Testis (tissue), 3 donors: Measurements from ENCODE around the gene DNMT3L. TPM values are rescaled to one million over a fixed set of nuclear protein-coding genes. Genes with fewer than 3 reads are reported as not detected.
"Not testable (repeated sequence)": the region's sequence is repeated elsewhere in the genome, so short reads cannot be mapped to it uniquely, and the experiment has no call there.

Experiments
- DNase-seq: peaks from one replicate; pipeline ENCODE4 v3.0.0-alpha.2; 2019
- H3K27ac ChIP-seq, 2 donors: fragments of 200-600 bp; sonication (generic); one replicate each; pipeline ENCODE4 v1.5.1; 2019
- H3K27me3 ChIP-seq: fragments of 200-600 bp; sonication (generic); one replicate; pipeline ENCODE4 v1.5.1; 2019
- H3K36me3 ChIP-seq: fragments of 200-600 bp; sonication (generic); one replicate; pipeline ENCODE4 v1.5.1; 2017; ENCODE audit warnings: low read depth; ENCODE audit errors: missing control alignments
- H3K4me1 ChIP-seq: fragments of 200-600 bp; sonication (generic); one replicate; pipeline ENCODE4 v1.5.1; 2019
- H3K4me3 ChIP-seq, 2 donors: fragments of 200-600 bp; sonication (generic); one replicate each; pipeline ENCODE4 v1.5.1; 2017 to 2019
- H3K9me3 ChIP-seq: fragments of 200-600 bp; sonication (generic); one replicate; pipeline ENCODE4 v1.5.1; 2017
- WGBS, 2 donors: methylation state at CpG; one replicate each; pipeline ENCODE4 v1.1.5; 2018; 5-methylcytosine and 5-hydroxymethylcytosine counted together
- intact Hi-C: fragments of 100-400 bp; cut with DNase I; formaldehyde crosslinking; loops from one replicate; pipeline ENCODE4 v1.15.1; 2023; ENCODE audit warnings: low total_unique reads
- polyA plus RNA-seq: library from polyadenylated mRNA; stranded (reverse); fragments of 350-450 nt; fragmentation: Illumina TruSeq; extraction: RNeasy Lipid Tissue Mini Kit (QIAGEN cat#74804); gene quantifications from one replicate; pipeline ENCODE4 v1.2.3, GENCODE V29; 2014; ENCODE audit warnings: low read depth, low replicate concordance; ENCODE audit not compliant: insufficient read depth
- total RNA-seq, 2 donors: library from RNA; depleted of rRNA; stranded (reverse); fragments of >200 nt; gene quantifications; one replicate each; pipeline ENCODE4 v1.2.3, GENCODE V29; 2016

DNMT3L gene
- total and polyA plus RNA-seq, 3 donors from 2014 or later = 0.24 to 0.87 (median 0.71) TPM

DNA sequence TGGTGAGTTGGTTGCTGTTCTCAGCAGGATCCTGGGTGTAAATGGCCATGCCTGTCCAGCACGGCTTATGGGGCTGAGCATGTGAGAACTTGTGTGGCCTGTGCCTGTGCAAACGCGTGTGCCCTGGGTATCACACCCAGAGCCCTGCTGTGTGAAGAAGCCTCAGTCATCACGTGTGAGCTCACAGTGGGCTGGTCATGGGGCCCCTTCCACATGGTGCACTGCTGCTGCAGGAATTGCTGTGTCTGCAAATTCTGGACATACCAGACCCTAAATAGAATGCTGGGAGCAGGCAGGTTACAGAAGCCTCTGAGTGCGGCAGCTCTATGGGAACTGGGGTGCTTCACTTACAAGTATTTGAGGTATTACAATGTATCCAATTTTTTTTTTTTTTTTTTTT is 38.4 kb downstream of the DNMT3L start:
- intact Hi-C loops, H3K36me3 ChIP-seq, H3K27me3 ChIP-seq, H3K4me3 ChIP-seq, H3K9me3 ChIP-seq, DNase-seq, H3K27ac ChIP-seq, H3K4me1 ChIP-seq: not testable (repeated sequence)
- WGBS, 2 donors = no CpG with 5 or more reads among the region's 5 CpGs

DNA sequence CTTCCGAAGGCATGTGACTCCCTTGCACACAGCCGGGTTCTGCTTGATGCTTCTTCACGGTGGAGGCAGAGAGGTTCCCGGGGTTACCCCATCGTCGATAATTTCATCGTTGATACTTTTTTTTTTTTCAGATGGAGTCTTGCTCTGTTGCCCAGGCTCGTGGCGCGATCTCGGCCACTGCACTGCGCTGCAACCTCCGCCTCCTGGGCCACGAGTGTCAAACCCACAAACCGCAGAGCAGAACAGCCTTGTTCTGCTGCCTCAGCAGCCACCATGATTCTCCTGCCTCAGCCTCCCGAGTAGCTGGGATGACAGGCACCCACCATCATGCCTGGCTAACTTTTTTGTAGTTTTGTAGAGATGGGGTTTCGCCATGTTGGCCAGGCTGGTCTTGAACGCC is 41.0 kb downstream of the DNMT3L start:
- H3K9me3 ChIP-seq, H3K4me3 ChIP-seq, H3K36me3 ChIP-seq, H3K4me1 ChIP-seq, H3K27ac ChIP-seq, H3K27me3 ChIP-seq, DNase-seq, intact Hi-C loops: not testable (repeated sequence)
- no CpG with 5 or more reads among the region's 18 CpGs for WGBS, 2 donors

GRCh38 chr21:44218461-44218860 is 43.2 kb downstream of the DNMT3L start:
- no CpG with 5 or more reads among the region's 8 CpGs for WGBS, 2 donors
- H3K9me3 ChIP-seq, H3K4me3 ChIP-seq, DNase-seq, H3K4me1 ChIP-seq, H3K27me3 ChIP-seq, intact Hi-C loops, H3K27ac ChIP-seq, H3K36me3 ChIP-seq: not testable (repeated sequence)

DNA sequence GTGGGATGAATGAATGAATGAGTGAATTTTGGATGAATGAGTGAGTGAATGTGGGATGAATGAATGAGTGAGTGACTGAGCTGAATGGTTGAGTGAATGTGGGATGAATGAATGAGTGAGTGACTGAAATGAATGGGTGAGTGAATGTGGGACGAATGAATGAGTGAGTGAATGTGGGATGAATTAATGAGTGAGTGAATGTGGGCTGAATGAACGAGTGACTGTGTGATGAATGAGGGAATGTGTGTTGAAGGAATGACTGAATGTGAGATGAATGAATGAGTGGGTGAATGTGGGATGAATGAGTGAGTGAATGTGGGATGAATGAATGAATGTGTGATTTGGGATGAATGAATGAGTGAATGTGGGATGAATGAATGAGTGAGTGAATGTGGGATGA is 49.7 kb downstream of the DNMT3L start:
- H3K4me1 ChIP-seq, intact Hi-C loops, DNase-seq, H3K27me3 ChIP-seq, H3K4me3 ChIP-seq, H3K36me3 ChIP-seq, H3K9me3 ChIP-seq, H3K27ac ChIP-seq: not testable (repeated sequence)
- 88% methylated on average over 2 of the region's 2 CpGs; no CpG with 5 or more reads in 1 of the 2 donors for WGBS, 2 donors

DNA sequence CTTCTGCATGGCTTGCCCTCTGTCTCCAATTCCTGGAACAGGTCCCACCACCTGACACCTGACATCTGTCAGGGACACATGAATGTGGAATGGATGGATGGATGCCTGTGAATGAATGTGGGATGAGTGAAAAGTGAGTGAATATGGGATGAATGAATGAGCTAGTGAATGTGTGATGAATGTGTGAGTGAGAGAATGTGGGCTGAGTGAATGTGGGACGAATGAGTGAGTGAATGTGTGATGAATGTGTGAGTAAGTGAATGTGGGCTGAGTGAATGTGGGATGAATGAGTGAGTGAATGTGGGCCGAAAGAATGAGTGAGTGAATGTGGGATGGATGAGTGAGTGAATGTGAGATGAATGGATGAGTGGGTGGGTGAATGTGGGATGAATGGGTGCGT is 50.1 kb downstream of the DNMT3L start:
- H3K27ac ChIP-seq, intact Hi-C loops, H3K27me3 ChIP-seq, H3K4me3 ChIP-seq, H3K36me3 ChIP-seq, H3K9me3 ChIP-seq, H3K4me1 ChIP-seq, DNase-seq: not testable (repeated sequence)
- WGBS, 2 donors = 97% methylated on average over 3 of the region's 3 CpGs; no CpG with 5 or more reads in 1 of the 2 donors

DNA sequence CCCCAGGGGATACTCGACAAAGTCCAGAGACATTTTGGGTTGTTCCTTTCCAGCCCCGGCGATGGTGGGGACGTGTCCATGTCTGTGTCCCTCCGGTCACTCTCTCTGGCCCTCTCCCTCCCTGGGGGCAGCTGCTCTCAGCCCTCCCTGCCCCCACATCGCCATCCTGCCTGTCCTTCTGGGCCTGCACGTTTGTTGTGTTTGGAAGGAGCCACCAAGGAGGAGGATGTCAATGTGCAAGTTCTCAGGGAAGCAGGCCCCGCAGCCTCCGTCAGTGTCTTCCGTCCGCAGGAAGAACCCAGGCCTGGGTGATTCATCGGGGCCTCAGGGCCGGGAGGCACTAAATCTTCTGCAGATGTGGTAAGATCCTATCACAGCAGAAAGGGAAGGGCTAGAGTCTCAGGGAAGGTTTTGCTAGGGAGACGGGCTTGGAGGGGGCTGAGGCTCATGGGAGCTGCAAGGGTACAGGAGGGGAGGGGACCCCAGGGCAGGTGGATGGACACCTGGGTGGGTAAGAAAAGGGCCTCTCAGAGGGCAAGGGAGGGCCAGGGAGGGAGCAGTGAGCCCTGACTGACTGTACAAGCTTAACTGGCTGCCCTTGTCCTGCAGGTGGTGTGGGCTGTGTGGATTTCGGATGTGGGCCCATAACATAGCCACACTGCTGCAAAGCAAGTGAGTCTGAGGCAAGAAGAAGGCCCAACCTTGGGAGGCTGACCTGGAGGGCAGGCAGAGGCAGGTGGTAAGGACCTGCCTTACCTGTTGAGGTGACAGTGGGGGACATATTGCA is 53.6 kb downstream of the DNMT3L start:
- H3K4me3 ChIP-seq, H3K36me3 ChIP-seq, H3K4me1 ChIP-seq, H3K27ac ChIP-seq, H3K27me3 ChIP-seq, H3K9me3 ChIP-seq, intact Hi-C loops, DNase-seq: not testable (repeated sequence)
- no CpG with 5 or more reads among the region's 15 CpGs for WGBS, 2 donors

GRCh38 chr21:44206698-44207676 is 54.7 kb downstream of the DNMT3L start:
- no CpG with 5 or more reads among the region's 33 CpGs for WGBS, 2 donors
- H3K36me3 ChIP-seq, intact Hi-C loops, H3K4me1 ChIP-seq, H3K27me3 ChIP-seq, DNase-seq, H3K27ac ChIP-seq, H3K4me3 ChIP-seq, H3K9me3 ChIP-seq: not testable (repeated sequence)

GRCh38 chr21:44206187-44206586 is 55.5 kb downstream of the DNMT3L start:
- H3K4me3 ChIP-seq, H3K36me3 ChIP-seq, DNase-seq, H3K9me3 ChIP-seq, H3K4me1 ChIP-seq, H3K27me3 ChIP-seq, H3K27ac ChIP-seq, intact Hi-C loops: not testable (repeated sequence)
- WGBS, 2 donors = no CpG with 5 or more reads among the region's 24 CpGs

DNA sequence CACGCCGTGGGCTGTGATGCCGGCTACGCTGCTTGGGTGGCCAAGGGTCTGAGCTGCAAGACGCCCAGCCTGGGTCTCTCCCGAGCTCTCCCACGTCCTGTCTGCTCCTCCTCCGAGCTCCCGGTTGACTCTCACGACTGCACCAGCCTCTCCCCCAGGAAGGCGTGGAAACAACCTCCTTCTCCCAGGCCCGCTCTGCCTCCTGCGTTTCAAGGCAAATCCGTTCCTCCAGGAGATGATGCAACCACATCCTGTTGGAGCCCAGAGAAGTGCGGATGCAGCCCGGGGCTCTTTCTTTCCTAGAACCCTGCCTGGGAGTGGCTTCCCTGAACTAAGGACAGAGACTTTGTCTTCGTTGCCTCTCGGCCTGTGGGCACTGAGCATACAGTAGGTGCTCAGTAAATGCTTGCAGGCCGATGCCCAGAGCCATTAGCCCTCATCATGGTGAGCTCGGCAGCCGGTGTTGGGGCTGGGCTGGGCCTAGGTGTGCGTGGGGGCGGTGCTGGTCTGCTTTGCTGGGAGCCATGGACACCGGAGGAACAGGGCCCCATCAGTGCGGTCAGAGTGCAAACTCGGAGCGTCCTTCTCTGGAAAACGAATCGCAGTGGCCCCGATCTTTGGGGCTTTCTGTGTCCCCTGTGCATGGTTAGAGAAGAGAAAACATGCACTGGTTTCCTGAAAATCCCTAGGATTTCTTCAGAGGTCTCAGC is 59.0 kb downstream of the DNMT3L start:
- H3K27ac ChIP-seq, H3K4me3 ChIP-seq, intact Hi-C loops, H3K27me3 ChIP-seq, H3K4me1 ChIP-seq, H3K9me3 ChIP-seq, DNase-seq, H3K36me3 ChIP-seq: not testable (repeated sequence)
- WGBS, 2 donors = no CpG with 5 or more reads among the region's 30 CpGs

DNA sequence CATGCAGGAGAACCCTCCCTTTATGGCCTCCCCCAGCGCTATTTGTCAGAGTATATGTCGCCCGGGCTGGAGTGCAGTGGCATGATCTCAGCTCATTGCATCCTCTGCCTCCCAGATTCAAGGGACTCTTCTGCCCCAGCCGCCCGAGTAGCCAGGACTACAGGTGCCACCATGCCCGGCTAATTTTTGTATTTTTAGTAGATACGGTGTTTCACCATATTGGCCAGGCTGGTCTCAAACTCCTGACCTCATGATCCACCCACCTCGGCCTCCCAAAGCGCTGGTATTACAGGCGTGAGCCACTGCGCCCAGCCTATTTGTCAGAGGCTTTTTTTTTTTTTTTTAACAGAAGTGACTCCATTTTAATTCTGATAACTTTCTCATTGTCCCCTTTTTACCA is 61.7 kb downstream of the DNMT3L start:
- H3K4me1 ChIP-seq = peaks cover 10% of the 10 kb centered on the region
- H3K4me3 ChIP-seq, H3K27ac ChIP-seq, H3K9me3 ChIP-seq, H3K27me3 ChIP-seq, intact Hi-C loops, H3K36me3 ChIP-seq, DNase-seq: not testable (repeated sequence)
- WGBS, 2 donors = 79 to 84% methylated on average over 11 of the region's 11 CpGs
